ENCODE data around the gene CELF1.

CELF1 gene

DNA sequence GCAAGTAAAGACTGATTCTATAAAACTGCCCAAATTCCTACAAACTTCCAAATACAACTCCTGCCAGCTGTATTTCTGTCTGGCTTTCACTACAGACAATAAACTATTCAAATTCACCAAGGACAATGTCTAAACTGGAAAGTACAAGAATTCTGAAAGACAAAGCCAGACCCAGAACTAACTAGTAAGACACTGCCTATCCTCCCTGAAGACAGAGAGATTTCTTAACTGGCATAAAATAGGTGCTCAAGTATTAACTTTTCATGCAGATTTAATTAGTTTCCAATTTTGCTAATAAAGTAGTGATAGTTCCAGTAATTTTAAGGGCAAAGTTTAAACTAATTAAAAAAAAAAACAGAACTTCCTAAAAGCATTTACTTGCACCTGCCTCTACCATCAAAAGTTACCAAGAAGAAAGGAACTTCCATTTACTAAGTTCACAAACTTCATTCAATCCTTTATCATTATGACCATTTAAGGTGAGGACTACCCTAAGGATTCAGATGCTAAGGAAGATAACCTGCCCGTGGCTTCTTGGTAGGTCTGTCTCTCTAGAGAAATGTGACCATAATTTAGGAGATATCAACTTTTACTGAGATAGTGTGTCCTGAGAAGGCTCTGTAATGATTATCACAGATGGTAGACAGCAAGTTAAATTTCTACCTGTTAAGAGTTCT lies 45.2 kb downstream of the CELF1 start:
- no peak for DNase-seq

DNA sequence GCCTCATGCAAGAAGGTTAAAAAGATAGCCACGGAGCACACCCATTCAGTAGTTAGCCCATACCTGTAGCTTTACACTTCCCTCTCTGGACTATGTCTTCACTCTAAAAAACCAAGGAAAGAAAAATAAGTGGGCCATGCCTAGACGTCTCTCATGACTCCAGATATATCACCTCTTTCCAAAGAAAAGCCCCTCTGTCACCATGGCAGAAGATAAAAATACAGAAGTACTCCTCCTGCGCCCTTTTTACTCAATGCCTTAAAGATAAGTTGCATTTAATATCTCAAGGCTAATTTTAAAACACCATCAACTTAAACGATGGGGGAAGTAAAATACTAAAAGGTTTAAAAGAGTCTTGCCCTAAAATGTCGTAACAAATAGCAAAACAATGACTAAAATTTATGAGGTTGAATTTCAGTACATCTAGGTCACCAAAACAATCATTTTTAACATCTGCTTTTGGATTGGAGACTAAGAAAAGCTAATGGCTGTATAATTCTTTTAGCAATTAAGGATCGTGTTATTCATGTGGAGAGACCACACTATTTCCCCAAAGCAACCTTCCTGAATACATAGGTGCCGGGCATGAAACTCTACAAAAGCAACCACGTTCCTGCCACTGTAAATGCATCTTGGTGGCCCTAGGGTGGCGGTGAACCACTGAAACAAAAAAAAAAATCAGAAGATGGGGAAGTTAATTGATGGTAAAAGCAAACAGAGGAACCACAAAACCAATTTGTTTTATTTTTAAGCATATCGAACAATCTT lies 46.0 kb downstream of the CELF1 start:
- no peak for DNase-seq

DNA sequence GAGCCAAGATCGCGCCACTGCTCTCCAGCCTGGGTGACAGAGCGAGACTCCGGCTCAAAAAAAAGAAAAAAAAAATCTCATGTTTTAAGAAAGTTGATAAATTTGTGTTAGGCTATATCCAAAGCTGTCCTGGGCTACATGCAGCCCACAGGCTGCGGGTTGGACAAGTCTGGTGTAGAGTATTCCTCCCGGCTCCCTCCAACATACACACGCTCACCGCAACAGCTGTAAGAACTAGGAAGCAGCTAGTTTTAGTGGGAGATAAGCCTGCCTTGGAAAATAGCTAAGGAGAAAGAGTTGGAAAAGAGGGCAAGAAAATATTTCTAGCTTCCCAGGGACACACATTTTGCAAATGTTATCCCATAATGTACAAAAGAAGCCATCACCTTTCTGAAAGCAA lies 46.6 kb downstream of the CELF1 start:
- DNase-seq: no peak

DNA sequence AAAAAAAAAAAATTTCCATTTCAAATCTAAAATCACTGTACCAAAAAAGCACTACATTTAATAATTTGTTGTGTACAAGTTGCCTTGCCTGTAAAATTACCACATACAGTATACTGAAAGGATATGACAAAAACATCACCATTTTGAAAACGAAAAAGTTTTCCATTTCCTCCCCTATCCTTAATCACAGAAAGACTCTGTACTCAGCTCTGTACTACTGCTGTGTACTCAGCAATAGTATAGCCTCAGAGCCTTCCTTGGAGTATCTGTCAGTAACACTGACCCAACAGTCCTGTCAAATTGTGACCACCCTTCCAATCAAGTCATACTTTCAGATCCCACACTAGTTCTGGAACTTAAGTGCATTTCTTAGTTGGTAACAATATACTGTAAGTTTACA lies 48.0 kb downstream of the CELF1 start:
- DNase-seq: no peak

DNA sequence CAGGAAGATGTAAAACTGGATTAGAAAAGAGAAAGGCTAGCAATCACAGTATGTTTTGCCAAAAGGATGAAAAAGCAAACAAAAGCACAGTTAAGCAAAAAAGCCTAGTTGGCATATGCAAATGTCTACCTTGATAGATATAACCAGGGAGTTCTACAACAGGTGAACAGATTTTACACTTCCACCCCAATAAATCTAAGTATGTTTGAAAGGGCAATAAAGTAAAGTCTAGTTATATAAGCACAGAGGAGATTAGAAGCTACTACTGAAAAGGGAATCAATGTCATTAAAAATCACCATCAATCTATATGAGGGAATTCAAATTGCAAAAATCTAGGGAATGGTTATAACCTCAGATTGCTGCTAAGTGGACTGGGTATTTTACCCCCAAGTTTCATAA lies 49.7 kb downstream of the CELF1 start:
- no peak for DNase-seq

DNA sequence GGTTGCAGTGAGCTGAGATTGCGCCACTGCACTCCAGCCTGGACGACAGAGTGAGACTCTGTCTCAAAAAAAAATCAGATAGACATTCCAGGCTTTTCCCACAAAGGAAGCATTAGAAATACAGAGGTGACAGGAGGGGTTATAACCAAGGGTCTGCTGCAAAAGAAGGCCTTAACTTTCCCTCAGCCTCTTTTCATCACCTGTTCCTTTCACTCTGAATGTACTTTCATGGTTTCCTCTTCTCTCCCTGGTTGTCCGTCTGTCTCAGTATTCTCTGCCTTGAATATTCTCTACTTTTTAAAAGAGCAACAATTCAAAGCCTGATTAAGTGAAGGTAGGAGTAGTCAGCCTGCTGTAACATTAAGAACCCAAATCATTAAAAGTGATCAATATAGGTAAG lies 50.2 kb downstream of the CELF1 start:
- DNase-seq: no peak

DNA sequence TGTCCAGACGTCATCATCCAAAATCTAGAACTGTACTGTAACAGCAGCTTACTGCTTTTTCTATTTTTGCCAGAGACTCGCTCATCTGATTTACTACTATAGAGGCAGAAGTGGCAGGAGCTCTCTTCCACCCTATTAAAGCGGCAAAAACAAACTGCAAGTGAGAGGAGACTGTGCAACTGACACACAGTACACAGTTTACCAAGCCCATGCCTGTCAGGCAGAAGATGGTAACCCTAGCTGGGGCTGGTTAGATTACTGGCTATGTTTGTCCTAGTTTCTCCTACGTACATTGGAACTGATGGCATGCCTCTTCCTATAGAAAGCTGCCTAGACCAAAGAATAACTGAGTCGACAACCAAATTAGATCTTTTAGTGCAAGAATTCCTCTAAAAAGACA lies 51.8 kb downstream of the CELF1 start:
- DNase-seq: no peak

DNA sequence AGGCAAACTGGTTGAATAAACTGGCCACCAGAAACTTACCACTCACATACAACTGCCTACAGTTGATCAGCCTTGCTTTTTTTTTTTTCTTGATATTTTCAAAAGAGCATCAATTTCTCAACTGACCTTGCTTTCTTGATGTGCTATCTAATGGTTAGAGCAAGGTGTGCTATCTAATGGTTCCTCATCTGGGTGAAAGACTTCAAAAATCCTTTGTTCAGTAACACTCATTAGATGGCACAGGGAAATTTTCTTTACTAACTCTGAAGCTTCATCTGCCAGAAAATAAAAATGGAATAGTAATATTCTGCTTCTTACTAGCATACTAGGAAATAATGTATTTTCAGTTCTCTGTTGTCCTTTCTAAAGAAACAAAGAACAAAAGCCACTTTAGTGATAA lies 52.8 kb downstream of the CELF1 start:
- no peak for DNase-seq

DNA sequence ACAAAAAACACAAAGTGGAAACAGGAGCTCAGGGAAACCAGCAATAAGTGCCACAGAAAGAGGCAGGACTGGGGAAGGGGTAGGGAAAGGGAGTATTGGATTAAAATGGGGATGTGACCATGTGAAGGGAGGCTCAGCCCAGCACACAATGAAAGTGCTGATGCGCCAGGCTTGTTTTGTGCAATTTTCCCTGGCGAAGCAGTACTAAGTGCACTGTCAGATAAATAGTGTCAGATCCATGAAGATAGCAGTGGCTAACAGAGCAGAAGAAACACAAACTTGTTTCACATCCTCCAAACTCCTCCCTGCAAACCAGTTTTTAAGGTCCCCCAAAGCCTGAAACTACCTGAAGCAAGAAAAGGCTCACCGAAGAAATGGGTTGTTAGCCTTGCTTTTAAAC lies 53.3 kb downstream of the CELF1 start:
- no peak for DNase-seq

DNA sequence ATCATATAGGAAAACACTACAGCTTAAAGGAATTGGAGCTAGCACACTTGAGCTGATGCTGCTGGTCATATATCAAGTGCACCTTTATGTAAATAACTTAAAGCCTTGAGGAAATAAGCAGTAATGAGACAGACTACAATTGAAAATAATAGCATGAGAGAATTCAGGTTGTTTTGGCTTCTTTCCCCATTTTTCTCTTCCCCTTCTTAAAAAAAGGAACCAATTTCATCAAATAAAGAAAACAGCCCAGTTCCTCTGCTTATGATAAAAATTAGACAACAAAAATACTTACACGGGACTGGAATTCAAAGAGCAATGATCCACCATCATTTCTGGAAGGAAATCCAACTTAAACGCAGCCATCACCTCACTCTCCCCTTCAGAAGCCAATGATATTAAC lies 53.8 kb downstream of the CELF1 start:
- DNase-seq: no peak

DNA sequence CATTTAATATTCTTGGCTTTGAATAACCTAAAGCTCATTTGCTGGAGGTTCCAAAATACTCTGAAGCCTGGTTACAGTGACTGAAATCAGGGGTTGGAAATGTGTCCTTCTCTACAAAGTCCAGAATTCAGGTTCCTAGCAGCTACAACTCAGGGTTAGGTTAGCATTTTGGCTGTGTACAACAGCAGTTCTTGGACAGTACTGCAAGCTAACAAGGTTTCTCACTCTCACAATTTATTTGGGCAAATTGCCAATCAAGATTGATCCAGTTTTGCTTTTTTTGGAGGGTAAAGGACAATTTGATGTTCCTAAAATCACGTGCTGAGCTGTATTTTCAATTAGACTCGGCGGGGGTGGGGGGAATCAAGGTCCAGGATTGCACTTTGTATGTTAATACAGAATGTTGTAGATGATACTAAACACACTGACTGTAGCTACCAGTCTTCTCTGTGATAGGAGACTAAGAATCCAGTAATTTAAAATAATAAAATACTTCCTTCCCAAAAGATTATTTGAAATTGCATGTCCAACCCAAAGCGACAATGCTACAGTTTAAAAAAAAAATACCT lies 54.3 kb downstream of the CELF1 start:
- DNase-seq: no peak

DNA sequence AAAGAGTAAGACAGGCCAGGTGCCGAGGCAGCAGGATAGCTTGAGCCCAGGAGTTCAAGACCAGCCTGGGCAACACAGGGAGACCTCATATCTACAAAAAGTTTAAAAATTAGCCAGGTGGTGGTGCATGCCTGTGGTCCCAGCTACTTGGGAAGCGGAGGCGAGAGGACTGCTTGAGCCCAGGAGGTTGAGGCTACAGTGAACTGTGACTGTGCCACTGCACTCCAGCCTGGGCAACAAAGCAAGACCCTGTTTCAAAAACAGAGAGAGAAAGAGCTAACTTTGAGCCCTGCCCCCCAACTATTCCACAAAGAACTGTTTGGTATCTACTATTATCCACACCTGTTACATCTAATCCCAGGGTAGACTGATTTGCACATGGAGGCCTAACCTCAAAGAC lies 54.8 kb downstream of the CELF1 start:
- no peak for DNase-seq

DNA sequence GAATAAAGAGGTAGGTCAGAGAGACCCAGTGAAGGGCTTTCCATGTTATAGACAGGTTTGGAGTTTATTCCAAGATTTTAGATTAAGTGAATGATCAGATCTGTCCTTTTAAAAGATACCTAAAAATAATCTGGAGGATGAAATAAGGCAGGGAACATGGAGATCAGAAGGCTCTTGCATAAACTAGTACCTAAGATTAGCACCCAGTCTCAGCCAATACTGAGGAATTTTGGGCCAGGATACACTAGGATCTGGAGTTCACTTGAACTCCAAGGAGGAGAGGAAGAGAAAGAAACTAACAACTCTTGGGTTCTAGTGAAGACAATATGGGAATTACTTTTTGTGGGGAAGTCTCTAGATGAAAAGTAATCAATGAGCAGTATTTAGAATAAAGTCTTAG lies 56.1 kb downstream of the CELF1 start:
- DNase-seq: no peak

DNA sequence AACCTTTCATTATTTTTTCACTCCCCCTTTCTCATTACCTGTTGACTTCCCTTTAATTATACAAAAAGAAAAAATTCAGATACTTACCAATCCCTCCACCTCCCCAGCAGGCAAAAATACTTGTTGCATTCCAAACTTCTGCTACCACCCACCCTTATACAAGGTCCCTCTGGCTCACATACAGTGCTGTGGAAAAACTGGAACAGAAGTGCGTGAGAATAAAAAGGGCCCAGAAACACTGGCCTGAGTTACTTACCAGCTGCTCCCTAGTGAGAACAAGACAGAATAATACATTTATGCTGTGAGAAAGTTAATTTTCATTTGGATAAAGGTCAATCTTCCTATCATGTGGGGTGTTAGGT lies 57.1 kb downstream of the CELF1 start:
- no peak for DNase-seq

DNA sequence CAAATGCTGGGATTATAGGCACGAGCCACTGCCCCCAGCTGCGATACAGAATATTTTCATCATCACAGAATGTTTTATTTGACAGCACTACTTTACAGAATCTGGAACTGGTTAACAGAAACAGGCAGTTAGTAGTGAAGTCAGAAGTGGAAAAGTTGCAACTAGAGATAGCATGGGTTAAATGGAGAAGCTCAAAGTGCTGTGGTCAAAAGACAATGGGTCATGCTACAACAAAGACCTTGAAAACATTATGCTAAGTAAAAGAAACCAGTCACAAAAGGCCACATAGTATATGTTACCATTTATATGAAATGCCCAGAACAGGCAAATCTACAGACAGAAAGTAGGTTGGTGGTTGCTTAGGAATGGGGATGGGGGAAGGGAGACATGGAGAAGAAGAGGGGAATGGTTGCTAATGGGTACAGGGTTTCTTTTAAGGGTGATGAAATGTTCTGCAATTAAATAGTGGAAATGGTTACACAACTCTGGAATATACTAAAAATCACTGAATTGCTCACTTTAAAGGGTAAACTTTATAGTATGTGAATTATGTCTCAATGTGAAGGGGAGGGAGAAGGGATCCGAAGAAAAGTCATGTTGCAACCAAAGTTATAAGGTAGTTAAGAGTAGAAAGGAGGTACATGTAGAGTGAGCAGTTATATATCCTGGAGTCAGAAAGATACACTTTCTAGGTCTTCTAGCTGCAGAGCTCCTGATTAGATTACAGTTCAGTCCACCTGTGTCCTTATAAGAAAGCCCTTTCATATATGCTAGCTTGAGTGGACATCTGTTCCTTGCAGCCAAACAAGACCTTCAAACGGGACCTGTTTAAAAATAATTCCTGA lies 57.7 kb downstream of the CELF1 start:
- DNase-seq: no peak

DNA sequence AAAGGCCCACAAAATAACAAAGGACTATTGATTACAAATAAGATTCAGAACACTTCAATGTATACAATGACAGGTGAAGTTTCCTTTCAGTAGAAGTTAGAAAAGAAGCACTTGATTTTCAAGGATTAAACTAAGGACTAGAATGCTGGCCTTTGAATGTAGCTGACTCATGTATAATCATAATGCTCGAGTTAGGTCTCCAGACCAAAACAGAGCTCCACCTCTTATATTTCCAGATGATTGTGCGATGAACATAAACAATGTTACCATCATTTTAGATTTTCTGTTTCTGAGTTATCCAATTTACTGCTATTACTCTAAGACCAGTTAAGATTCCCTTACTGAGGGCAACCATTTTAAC lies 63.6 kb downstream of the CELF1 start:
- DNase-seq: no peak

DNA sequence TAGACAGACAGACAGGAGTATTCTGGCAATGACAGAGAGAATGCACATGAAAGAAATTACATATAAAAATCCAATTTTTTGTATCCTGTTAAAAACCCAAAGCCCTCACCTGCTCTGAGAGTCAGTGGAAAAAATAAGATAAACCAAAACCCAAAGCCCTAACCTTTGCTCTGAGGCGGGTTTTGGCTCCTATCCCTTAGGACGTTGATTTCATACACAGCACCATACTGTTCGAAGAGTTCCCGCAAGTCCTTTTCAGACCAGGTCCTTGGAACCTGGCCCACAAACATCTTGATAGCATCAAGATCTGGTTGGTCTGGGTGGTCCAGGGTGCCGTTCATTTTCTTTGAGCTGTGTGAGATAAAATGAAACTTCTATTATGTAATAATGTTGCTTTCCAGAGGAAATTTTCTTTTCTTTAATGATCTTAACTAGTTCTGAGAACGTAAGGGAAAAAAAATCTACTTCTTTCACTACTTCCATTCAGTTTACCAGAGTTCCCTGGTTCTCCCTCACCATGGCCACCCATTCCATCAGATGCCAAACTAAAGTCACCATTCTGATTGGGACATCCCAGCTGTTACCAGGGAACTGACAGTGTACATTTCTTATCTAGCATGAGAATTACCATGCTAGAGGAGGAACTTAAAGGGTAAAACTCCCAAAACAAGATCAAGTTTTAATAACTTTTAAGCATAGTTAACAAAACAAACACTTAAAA lies 64.1 kb downstream of the CELF1 start:
- DNase-seq: no peak

DNA sequence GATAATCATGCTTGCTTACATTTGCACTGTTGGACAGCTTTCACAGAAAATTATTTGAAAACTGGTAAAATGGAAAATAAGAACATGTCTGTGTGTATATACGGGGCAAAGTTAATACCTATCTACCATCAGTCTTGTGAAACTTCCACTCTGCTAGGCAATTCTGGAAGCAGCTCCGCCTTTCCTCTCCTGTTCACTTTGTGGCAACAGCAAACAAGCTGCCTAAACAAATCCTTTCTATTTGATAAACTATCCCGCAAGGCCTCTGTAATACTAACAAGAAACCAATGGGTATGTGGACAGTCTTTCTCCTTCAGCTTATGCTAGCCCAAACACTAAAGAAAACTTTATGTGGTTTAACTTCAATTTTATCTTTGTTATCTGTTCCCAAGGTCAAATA lies 64.8 kb downstream of the CELF1 start:
- no peak for DNase-seq

DNA sequence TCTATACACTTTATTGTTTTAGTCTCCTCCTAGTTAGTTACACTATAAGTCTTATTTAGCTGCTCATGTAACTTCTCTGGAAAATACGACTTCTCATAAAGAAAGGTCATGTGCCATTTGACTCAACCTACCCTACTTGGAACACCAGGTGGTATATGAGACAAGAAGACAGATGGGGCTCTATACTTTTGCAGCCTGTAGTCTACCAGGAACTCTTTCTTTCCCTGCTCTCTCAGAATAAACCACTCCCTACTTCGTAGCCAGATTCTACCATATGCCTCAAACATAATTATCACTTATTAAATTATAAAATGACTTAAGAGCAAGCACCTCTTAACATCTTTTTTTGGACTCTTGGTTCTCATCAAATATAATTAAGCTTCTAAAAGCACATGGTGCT lies 65.5 kb downstream of the CELF1 start:
- DNase-seq: no peak

DNA sequence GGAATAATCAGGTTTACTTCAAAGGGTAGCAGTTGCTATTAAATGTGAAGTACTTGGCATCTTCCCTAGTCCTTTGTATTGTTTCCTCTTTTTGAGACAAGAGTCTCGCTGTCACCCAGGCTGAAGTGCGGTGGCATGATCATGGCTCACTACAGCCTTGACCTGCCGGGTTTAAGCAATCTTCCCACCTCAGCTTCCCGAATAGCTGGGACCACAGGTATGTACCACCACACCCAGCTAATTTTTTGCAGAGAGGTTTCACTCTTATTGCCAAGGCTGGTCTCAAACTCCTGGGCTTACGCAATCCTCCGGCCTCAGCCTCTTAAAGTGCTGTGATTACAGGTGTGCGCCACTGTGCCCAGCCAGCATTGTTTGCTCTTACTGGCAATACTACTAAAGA lies 67.8 kb downstream of the CELF1 start:
- no peak for DNase-seq

DNA sequence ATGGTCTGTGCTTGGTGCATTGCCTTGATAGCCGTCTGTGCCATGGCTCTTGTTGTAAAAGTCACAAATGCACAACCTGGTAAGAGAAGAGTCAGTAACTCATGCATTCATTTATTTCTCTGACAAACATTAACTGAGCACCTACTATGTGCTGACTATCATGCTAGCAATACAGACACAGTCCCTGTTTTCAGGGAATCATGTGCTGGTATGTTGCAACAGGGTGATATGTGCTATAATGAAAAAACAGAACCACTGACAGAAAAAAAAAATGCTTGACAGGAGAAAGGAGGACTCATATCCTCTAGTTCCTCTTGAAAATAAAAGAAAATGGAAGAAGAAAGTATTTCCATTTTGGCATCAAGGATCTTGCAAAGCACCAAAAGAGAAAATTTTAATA lies 69.5 kb downstream of the CELF1 start:
- no peak for DNase-seq

DNA sequence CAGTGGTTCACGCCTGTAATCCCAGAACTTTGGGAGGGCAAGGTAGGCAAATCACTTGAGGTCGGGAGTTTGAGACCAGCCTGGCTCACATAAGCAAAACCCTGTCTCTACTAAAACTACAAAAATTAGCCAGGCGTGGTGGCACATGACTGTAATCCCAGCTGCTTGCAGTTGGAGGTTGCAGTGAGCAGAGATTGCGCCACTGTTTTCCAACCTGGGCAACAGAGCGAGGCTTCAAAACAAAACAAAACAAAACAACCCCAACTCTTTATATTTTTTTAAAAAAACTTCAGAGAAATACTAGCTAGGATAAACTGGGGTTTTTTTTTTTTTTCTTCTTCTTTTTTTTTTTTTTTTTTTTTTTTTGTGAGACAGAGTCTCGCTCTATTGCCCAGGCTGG lies 72.2 kb downstream of the CELF1 start:
- DNase-seq: no peak

DNA sequence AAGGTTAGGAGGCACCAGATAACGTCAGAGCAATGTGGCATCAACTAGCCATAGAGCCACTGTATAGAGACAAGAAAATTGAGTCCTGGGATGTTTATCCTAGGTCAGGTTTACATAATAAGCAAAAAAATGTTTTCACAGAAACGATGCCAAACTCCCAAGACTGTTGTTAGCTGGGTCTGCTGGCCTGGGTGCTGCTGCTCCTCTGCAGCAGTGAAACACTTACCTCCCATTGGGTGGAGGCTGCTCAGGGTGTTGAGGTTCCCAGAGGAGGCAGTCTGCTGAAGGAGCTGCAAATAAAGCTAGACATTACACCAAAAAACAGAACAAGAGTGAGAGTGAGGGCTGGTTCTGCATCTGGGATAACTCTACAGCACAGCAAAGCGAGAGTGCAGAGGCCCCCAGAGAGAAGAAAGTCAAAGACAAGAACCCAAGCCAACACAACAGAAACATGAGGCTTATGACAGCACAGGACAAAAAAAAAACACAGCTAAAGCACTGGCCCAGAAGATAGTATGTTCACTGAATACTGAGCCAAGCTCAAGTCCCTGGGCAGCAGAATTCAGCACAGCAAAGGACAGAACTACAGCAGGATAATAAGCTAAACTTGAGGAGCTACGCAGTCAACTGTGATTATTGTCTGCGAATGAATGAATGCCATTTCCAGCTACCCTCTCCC lies 74.1 kb downstream of the CELF1 start:
- no peak for DNase-seq
